HepG2 (cell line): ENCODE measurements around the gene NAV2. TPM values are rescaled to one million over a fixed set of nuclear protein-coding genes. Genes with fewer than 3 reads are reported as not detected.

Experiments
- ATAC-seq: fragments of 200-7000 bp; cut with Tn5 transposase; 3 replicates; pipeline ENCODE4 v1.9.1; 2020; ENCODE audit warnings: mild to moderate bottlenecking, moderate library complexity
- BruUV-seq: library from RNA; stranded (reverse); fragments of 400-500 nt; replicated peaks from 2 replicates; lab custom pipeline; 2021; lab: Mats Ljungman, UMichigan
- CTCF ChIA-PET: fragments of 300-600 bp; formaldehyde crosslinking; extraction: SDS; loops from one replicate; lab custom pipeline; 2021; ENCODE audit warnings: low total read pairs, inconsistent platforms, low intra/inter-chr PET ratio; lab: Yijun Ruan, JAX
- POLR2A ChIA-PET: fragments of 350-600 bp; sonication (Branson Sonifier 250); formaldehyde crosslinking; loops from one replicate; lab custom pipeline; 2020; ENCODE audit warnings: antibody characterized with exemption, inconsistent platforms; lab: Yijun Ruan, JAX
- DNase-seq: peaks from one replicate; pipeline ENCODE4 v3.0.0-alpha.2; 2015; ENCODE audit warnings: low spot score
- FAIRE-seq: peaks from 3 replicates; lab custom pipeline; 2011; peaks lifted over from hg19 to GRCh38; lab: Jason Lieb, UNC
- H2AFZ ChIP-seq: one replicate; pipeline ENCODE4 v1.6.1; 2011; ENCODE audit warnings: low read length, inconsistent platforms
- H3K27ac ChIP-seq: fragments of 300-600 bp; 3 replicates; pipeline ENCODE4 v1.8.0; 2011; ENCODE audit warnings: mixed run types, mild to moderate bottlenecking, mixed read lengths, low read length, inconsistent platforms; ENCODE audit not compliant: insufficient read depth; ENCODE audit errors: extremely low read length
- H3K27me3 ChIP-seq, 2 experiments: fragments of 200-600 bp in 1 of 2; 2 replicates in 1 of 2; 3 replicates in 1 of 2; pipeline versions ENCODE4 v1.6.0 to v1.8.0; 2011; ENCODE audit warnings: low read length in 2 of 2, mild to moderate bottlenecking in 2 of 2, moderate library complexity in 2 of 2, inconsistent platforms in 1 of 2; ENCODE audit not compliant: insufficient read depth in 2 of 2, control insufficient read depth in 1 of 2
- H3K36me3 ChIP-seq, 2 experiments: fragments of 200-600 bp in 1 of 2; replicated peaks in 1 of 2; 2 replicates in 1 of 2; 3 replicates in 1 of 2; pipeline versions ENCODE4 v1.5.1 to v1.8.0; 2011; ENCODE audit warnings: low read length in 2 of 2, inconsistent platforms in 1 of 2; ENCODE audit not compliant: insufficient read depth in 2 of 2, control insufficient read depth in 1 of 2
- H3K4me1 ChIP-seq: 2 replicates; pipeline ENCODE4 v1.5.1; 2012; ENCODE audit warnings: low read length, inconsistent platforms; ENCODE audit not compliant: insufficient read depth
- H3K4me2 ChIP-seq: 2 replicates; pipeline ENCODE4 v1.6.0; 2011; ENCODE audit warnings: low read depth, low read length, inconsistent platforms
- H3K4me3 ChIP-seq, 3 experiments: fragments of 200-600 bp in 1 of 3; sonication (generic), shearing (Covaris generic) in 1 of 3; replicated peaks in 1 of 3; 2 replicates each; pipeline ENCODE4 v1.5.1; 2011 to 2016; ENCODE audit warnings: low read length in 3 of 3, inconsistent platforms in 2 of 3, low read depth in 2 of 3, mild to moderate bottlenecking in 2 of 3, control low read depth in 1 of 3, mixed read lengths in 1 of 3; ENCODE audit not compliant: insufficient read depth in 1 of 3
- H3K79me2 ChIP-seq: one replicate; pipeline ENCODE4 v1.6.1; 2011; ENCODE audit warnings: low read length, inconsistent platforms; ENCODE audit not compliant: insufficient read depth
- H3K9ac ChIP-seq: 2 replicates; pipeline ENCODE4 v1.6.0; 2011; ENCODE audit warnings: mild to moderate bottlenecking, low read depth, low read length, inconsistent platforms; ENCODE audit not compliant: insufficient read depth
- H3K9me3 ChIP-seq: 2 replicates; pipeline ENCODE4 v1.5.1; 2012; ENCODE audit warnings: mild to moderate bottlenecking, low read length
- H4K20me1 ChIP-seq: 2 replicates; pipeline ENCODE4 v1.6.0; 2011; ENCODE audit warnings: inconsistent platforms, mild to moderate bottlenecking, low read length, moderate library complexity; ENCODE audit not compliant: insufficient read depth
- DBP ChIP-seq: sonication (generic); formaldehyde crosslinking; IDR thresholded peaks from 2 replicates; pipeline ENCODE4 v1.4.0; 2020; ENCODE audit warnings: missing genetic modification reagents; ENCODE audit errors: not compliant biosample characterization
- HMGXB4 ChIP-seq, 2 experiments: sonication (generic) in 1 of 2; formaldehyde crosslinking in 1 of 2; IDR thresholded peaks; 2 replicates each; pipeline versions ENCODE4 v1.4.0 to v1.6.1; 2018 to 2020; ENCODE audit warnings: missing genetic modification reagents in 2 of 2, borderline replicate concordance in 1 of 2, low read depth in 1 of 2, mild to moderate bottlenecking in 1 of 2, missing biosample characterization in 1 of 2
- NFKBIZ ChIP-seq: IDR thresholded peaks from 2 replicates; pipeline ENCODE4 v1.6.1; 2018; ENCODE audit warnings: missing genetic modification reagents, missing compliant biosample characterization
- NR0B2 ChIP-seq: sonication (generic); formaldehyde crosslinking; IDR thresholded peaks from 2 replicates; pipeline ENCODE4 v1.4.0; 2020; ENCODE audit warnings: mild to moderate bottlenecking, missing genetic modification reagents
- ZNF207 ChIP-seq: fragments of 450-650 bp; IDR thresholded peaks from 2 replicates; pipeline ENCODE4 v1.6.1; 2016; ENCODE audit warnings: antibody characterized with exemption, borderline replicate concordance
- ZNF317 ChIP-seq: sonication (generic); formaldehyde crosslinking; IDR thresholded peaks from 2 replicates; pipeline ENCODE4 v1.5.0; 2020; ENCODE audit warnings: mild to moderate bottlenecking, missing genetic modification reagents
- ZNF430 ChIP-seq: sonication (generic); formaldehyde crosslinking; IDR thresholded peaks from 2 replicates; pipeline ENCODE4 v1.9.0; 2021; ENCODE audit warnings: mild to moderate bottlenecking, missing genetic modification reagents
- ZNF510 ChIP-seq: sonication (generic); formaldehyde crosslinking; IDR thresholded peaks from 2 replicates; pipeline ENCODE4 v1.4.0; 2020; ENCODE audit warnings: low read depth, mild to moderate bottlenecking, missing genetic modification reagents
- ZNF563 ChIP-seq: sonication (generic); formaldehyde crosslinking; IDR thresholded peaks from 2 replicates; pipeline ENCODE4 v1.8.0; 2022; ENCODE audit warnings: mild to moderate bottlenecking, moderate library complexity, missing genetic modification reagents
- ZNF639 ChIP-seq: conservative IDR thresholded peaks from 2 replicates; pipeline ENCODE4 v1.6.1; 2018; ENCODE audit warnings: missing genetic modification reagents
- ZNF784 ChIP-seq: sonication (generic); formaldehyde crosslinking; IDR thresholded peaks from 2 replicates; pipeline ENCODE4 v1.5.1; 2020; ENCODE audit warnings: missing genetic modification reagents, mild to moderate bottlenecking, borderline replicate concordance
- WGBS: methylation state at CpG from one replicate; pipeline ENCODE4 v1.1.6; 2017; ENCODE audit warnings: low lambda C conversion rate; 5-methylcytosine and 5-hydroxymethylcytosine counted together
- in situ Hi-C: cut with HindIII; loops from 2 replicates; pipeline ENCODE4 v1.10.0; 2017; ENCODE audit warnings: low pct_unique_long_range_greater_than_20kb; ENCODE audit not compliant: extremely low pct_ligation_motif_present
- intact Hi-C: fragments of 100-400 bp; cut with micrococcal nuclease; formaldehyde crosslinking; loops from one replicate; pipeline ENCODE4 v1.10.0; 2022; ENCODE audit not compliant: unreplicated experiment
- polyA plus RNA-seq, 8 experiments: library from polyadenylated mRNA; depleted of rRNA in 3 of 8; stranded (reverse) in 7 of 8; unstranded in 1 of 8; fragments of >200 nt; fragmentation: Illumina TruSeq in 4 of 8; extraction: Trizol in 4 of 8; gene quantifications; 2 replicates each; pipeline versions ENCODE4 v1.2.1 to v1.2.3, GENCODE V29; 2011 to 2016; ENCODE audit warnings: low read depth in 4 of 8, missing spikeins in 1 of 8, mixed read lengths in 1 of 8; ENCODE audit not compliant: insufficient read depth in 1 of 8
- total RNA-seq, 5 experiments: library from RNA; depleted of rRNA; stranded (reverse); fragments of >200 nt; fragmentation: Illumina TruSeq; extraction: Trizol; gene quantifications; 2 replicates each; pipeline ENCODE4 v1.2.3, GENCODE V29; 2016; ENCODE audit warnings: low read depth in 1 of 5

NAV2 gene
- total and polyA plus RNA-seq, 2 of the 13 experiments (the other 11 are each of a cell fraction or from before 2014, with no cell fraction given): 9.3 to 34.6 TPM

- H3K27me3 ChIP-seq: peaks cover 0 to 7% of the 10 kb centered on the region in 2 experiments; a peak in 2 of 5 replicates
- ChIA-PET POLR2A (no interaction called here), CTCF (no interaction called here)
- no peaks in the 10 kb centered on the region for H3K79me2 ChIP-seq
- in situ Hi-C loops: no loop called here
- no TSS peak for BruUV-seq
- H3K4me3 ChIP-seq: no peak overlapping the region
- FAIRE-seq: no peak
- H3K4me1 ChIP-seq: no peaks in the 10 kb centered on the region
- WGBS: 0% methylated on average over 2 of the region's 2 CpGs
- DNase-seq: no peak
- intact Hi-C loops: no loop called here
- TF ChIP-seq ZNF510 (CRISPR knock-in tag) (no peak), NR0B2 (no peak), ZNF563 (CRISPR knock-in tag) (no peak)
- no peak for ATAC-seq
- H3K27ac ChIP-seq: no peak overlapping the region
- H3K36me3 ChIP-seq: no peaks in the 10 kb centered on the region
- no peak overlapping the region for H3K9ac ChIP-seq
- H3K4me2 ChIP-seq: no peak overlapping the region
- H4K20me1 ChIP-seq: no peaks in the 10 kb centered on the region
- H3K9me3 ChIP-seq: no peaks in the 10 kb centered on the region
- no peak overlapping the region for H2AFZ ChIP-seq
Measured at GRCh38 chr11:19724765-19725164, 12.1 kb downstream of the NAV2 start.

- Histone ChIP-seq H4K20me1 (no peaks in the 10 kb centered on the region), H2AFZ (no peak overlapping the region), H3K9me3 (no peaks in the 10 kb centered on the region), H3K79me2 (no peaks in the 10 kb centered on the region), H3K27ac (no peak overlapping the region), H3K9ac (no peak overlapping the region), H3K27me3 (peaks cover 0 to 9% of the 10 kb centered on the region in 2 experiments; a peak in 2 of 5 replicates), H3K4me1 (no peaks in the 10 kb centered on the region), H3K4me3 (no peak overlapping the region), H3K4me2 (no peak overlapping the region), H3K36me3 (no peaks in the 10 kb centered on the region)
- no peak for FAIRE-seq
- no peak for DNase-seq
- intact Hi-C loops (no loop called here), in situ Hi-C loops (no loop called here)
- ChIA-PET CTCF (no interaction called here), POLR2A (no interaction called here)
- WGBS: 11% methylated on average over 12 of the region's 12 CpGs
- no peak for ATAC-seq
- no TSS peak for BruUV-seq
- no peak for TF ChIP-seq ZNF784 (CRISPR knock-in tag)
- TF ChIP-seq NFKBIZ (CRISPR knock-in tag): no peak
- no peak for TF ChIP-seq DBP (CRISPR knock-in tag)
- TF ChIP-seq HMGXB4 (CRISPR knock-in tag; IDR thresholded peaks at IDR 0.05; ENCODE audit: borderline replicate concordance in 1 of 2, low read depth in 1 of 2): no peak
- TF ChIP-seq ZNF430: no peak
- no peak for TF ChIP-seq ZNF207
- no peak for TF ChIP-seq ZNF639 (CRISPR knock-in tag)
- no peak for TF ChIP-seq ZNF317 (CRISPR knock-in tag)
Measured at GRCh38 chr11:19725379-19726079, 12.9 kb downstream of the NAV2 start.
